ENCODE measurements around the gene SAMHD1.

DNA sequence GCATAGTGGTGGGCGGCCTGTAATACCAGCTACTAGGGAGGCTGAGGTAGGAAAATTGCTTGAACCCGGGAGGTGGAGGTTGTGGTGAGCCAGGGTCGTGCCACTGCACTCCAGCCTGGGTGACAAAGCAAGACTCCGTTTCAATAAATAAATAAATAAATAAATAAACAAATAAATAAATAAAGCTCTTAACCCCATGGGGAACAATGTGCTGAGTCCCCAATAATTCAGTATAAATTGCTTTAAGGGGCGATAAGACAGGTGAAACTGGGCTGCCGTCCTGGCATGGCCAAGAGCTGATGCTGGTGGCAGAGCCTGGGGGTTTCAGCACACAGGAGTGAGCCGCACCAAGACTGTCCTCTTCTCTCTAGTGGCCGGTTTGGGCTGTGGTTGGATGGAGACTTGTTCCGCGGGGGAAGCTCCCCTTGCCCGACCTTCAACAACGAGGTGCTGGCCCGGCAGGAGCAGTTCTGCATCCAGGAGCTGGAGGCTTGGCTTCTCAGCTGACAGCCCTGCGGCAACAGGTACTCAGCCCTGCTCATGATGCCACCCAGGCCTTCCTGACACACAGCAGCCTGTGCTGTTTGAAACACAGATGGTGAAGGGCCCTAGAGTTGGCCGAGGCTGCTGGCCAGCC lies 62.5 kb downstream of the SAMHD1 start:
- no peak for TF ChIP-seq YY1 (IDR thresholded peaks at IDR 0.05; ENCODE audit: insufficient read depth, insufficient read length)
- no peak for TF ChIP-seq ZNF274 (IDR thresholded peaks at IDR 0.05; ENCODE audit: low read depth, low read length)
